KMS-11 (cell line): ENCODE measurements around the gene FSD1.

ENCODE experiments used
- H2AFZ ChIP-seq: fragments of 200-600 bp; sonication (generic); 2 replicates; pipeline ENCODE4 v1.6.1; 2016; ENCODE audit warnings: antibody characterized with exemption, mixed run types, low read depth
- H3K27ac ChIP-seq: fragments of 200-600 bp; sonication (generic); 2 replicates; pipeline ENCODE4 v1.6.1; 2016; ENCODE audit warnings: mild to moderate bottlenecking, mixed run types
- H3K27me3 ChIP-seq: fragments of 200-600 bp; sonication (generic); 2 replicates; pipeline ENCODE4 v1.6.1; 2017; ENCODE audit warnings: mild to moderate bottlenecking, low read depth, mixed run types, moderate library complexity; ENCODE audit not compliant: insufficient read depth
- H3K36me3 ChIP-seq: fragments of 200-600 bp; sonication (generic); 2 replicates; pipeline ENCODE4 v1.6.1; 2017; ENCODE audit warnings: mild to moderate bottlenecking, mixed run types; ENCODE audit not compliant: insufficient read depth
- H3K4me1 ChIP-seq: fragments of 200-600 bp; sonication (generic); 2 replicates; pipeline ENCODE4 v1.6.1; 2016; ENCODE audit warnings: mild to moderate bottlenecking, low read depth, mixed run types; ENCODE audit not compliant: poor library complexity, severe bottlenecking
- H3K4me2 ChIP-seq: fragments of 200-600 bp; sonication (generic); 2 replicates; pipeline ENCODE4 v1.7.0; 2016; ENCODE audit warnings: mild to moderate bottlenecking, mixed run types
- H3K4me3 ChIP-seq: fragments of 200-600 bp; sonication (generic); IDR thresholded peaks from 2 replicates; pipeline ENCODE4 v1.6.1; 2017; ENCODE audit warnings: low read depth, low read length, mixed read lengths; ENCODE audit not compliant: insufficient read depth
- H3K79me2 ChIP-seq: fragments of 200-600 bp; sonication (generic); 2 replicates; pipeline ENCODE4 v1.6.1; 2016; ENCODE audit warnings: low read depth, mixed run types; ENCODE audit not compliant: insufficient read depth
- H3K9ac ChIP-seq: fragments of 200-600 bp; sonication (generic); 2 replicates; pipeline ENCODE4 v1.6.1; 2016; ENCODE audit warnings: mild to moderate bottlenecking, mixed run types
- H4K20me1 ChIP-seq: fragments of 200-600 bp; sonication (generic); 2 replicates; pipeline ENCODE4 v1.6.1; 2016; ENCODE audit warnings: mild to moderate bottlenecking, mixed run types; ENCODE audit not compliant: insufficient read depth
- TF ChIP-seq, protein P1 (sequence below): fragments of 200-600 bp; sonication (generic); conservative IDR thresholded peaks from 2 replicates; pipeline ENCODE4 v1.6.1; 2017; ENCODE audit warnings: low read depth, mild to moderate bottlenecking, antibody characterized with exemption, low read length, moderate library complexity, mixed read lengths

The FSD1 gene

DNA sequence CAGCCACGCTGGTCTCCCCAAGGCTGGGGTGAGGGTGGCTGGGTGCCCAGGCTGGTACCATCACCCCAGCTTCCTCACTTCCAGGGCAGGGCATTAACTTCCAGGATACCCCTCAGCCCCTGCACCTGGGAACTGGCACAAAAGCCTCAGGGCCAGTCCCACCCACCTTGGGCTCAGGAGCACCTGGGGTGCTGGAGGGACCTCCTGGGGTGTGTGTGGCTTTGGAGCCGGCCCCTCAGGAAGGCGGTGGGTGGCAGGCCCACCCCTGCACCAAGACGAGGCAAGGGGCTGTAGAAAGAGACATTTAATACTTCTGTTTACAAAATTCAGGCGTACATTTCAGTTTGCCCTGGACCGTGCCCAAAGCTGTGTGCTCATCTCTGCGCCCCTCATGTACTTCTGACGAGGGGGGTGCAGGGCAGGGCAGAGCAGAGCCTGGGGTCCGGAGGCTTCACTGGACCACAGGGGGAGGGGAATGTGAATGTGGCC, 55.7 kb downstream of the FSD1 start:
- H4K20me1 ChIP-seq: no peaks in the 10 kb centered on the region
- TF ChIP-seq, protein P1, sequence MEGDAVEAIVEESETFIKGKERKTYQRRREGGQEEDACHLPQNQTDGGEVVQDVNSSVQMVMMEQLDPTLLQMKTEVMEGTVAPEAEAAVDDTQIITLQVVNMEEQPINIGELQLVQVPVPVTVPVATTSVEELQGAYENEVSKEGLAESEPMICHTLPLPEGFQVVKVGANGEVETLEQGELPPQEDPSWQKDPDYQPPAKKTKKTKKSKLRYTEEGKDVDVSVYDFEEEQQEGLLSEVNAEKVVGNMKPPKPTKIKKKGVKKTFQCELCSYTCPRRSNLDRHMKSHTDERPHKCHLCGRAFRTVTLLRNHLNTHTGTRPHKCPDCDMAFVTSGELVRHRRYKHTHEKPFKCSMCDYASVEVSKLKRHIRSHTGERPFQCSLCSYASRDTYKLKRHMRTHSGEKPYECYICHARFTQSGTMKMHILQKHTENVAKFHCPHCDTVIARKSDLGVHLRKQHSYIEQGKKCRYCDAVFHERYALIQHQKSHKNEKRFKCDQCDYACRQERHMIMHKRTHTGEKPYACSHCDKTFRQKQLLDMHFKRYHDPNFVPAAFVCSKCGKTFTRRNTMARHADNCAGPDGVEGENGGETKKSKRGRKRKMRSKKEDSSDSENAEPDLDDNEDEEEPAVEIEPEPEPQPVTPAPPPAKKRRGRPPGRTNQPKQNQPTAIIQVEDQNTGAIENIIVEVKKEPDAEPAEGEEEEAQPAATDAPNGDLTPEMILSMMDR: no peak
- no peaks in the 10 kb centered on the region for H3K36me3 ChIP-seq
- no peak overlapping the region for H3K4me2 ChIP-seq
- no peak overlapping the region for H3K4me3 ChIP-seq
- no peak overlapping the region for H3K9ac ChIP-seq
- H3K27me3 ChIP-seq: no peaks in the 10 kb centered on the region
- no peak overlapping the region for H2AFZ ChIP-seq
- no peak overlapping the region for H3K27ac ChIP-seq
- H3K4me1 ChIP-seq: no peaks in the 10 kb centered on the region
- no peaks in the 10 kb centered on the region for H3K79me2 ChIP-seq

DNA sequence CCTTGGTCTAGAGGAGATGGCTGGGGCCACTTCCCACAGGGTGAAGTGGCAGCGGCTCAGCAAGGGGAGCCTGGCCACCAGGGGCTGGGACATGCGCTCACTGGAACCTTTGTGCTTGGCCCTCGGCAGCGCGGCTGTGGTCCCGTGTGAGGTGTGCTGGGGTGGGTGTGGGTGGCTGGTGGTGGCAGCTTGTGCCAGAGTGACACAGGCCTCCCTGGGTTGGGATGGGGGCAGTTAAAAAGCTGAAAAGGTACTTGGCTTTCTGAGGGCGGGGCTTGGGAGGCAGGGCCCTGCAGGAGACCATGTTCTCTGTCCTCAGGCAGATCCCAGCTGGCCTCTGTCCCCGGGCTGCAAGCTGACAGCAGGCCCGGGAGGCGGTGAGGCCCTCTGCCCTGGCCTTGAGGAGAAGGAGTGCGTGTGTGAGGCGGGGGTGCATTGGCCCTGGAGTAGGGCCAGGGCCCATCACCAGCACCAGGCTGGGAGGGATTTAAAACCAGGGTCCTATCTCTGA, 56.3 kb downstream of the FSD1 start:
- Histone ChIP-seq H3K36me3 (no peaks in the 10 kb centered on the region), H3K9ac (no peak overlapping the region), H3K27ac (no peak overlapping the region)

DNA sequence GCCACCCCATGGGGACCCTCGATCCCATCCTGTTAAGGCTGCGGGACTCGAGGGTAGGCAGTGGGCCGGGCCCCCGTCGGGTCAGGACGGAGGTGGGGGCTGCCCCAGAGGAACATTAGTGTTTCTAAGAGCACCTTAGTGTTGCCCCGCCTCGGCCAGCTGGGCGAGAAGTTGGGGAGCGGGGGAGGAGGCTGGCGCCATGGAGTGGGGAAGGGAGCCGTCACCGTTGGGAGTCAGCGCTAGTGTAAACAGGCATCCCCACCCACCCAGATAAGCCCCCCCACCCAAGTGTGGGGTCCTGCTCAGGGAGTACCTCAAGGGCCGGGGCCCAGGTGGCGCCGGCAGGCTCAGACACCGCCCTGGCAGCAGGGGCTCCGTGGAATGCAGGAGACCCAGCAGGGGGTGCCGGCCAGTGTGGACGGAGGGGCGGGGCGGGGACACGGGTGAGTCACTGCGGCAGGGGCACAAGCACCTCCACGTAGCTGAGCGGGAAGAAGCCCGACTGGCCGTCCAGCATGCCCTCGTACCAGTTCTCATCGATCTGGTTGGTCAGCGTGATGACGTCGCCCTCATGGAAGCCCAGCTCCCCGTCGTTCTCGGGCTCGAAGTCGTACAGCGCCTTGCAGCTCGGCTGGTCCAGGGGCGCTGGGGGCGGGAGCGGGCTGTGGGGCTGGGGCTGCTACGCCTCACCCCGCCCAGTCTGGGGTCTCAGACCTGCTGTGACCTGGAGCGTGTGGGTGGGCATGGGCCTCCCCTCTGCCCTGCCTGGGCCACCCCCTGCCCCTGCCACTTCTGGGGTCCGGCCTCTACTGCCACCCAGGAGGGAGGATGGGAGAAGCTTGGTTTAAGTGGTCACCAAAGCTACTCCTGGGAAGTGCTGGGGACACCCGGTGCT, 57.0 kb downstream of the FSD1 start:
- Histone ChIP-seq H3K4me2 (no peak overlapping the region), H3K36me3 (no peaks in the 10 kb centered on the region), H3K27ac (no peak overlapping the region)

More for the DNA sequence above, 56.3 kb downstream of the FSD1 start:
- Histone ChIP-seq H3K4me2 (no peak overlapping the region), H3K79me2 (no peaks in the 10 kb centered on the region), H4K20me1 (no peaks in the 10 kb centered on the region), H3K4me3 (no peak overlapping the region), H3K4me1 (no peaks in the 10 kb centered on the region), H2AFZ (no peak overlapping the region), H3K27me3 (no peaks in the 10 kb centered on the region)
- TF ChIP-seq, protein P1: no peak

DNA sequence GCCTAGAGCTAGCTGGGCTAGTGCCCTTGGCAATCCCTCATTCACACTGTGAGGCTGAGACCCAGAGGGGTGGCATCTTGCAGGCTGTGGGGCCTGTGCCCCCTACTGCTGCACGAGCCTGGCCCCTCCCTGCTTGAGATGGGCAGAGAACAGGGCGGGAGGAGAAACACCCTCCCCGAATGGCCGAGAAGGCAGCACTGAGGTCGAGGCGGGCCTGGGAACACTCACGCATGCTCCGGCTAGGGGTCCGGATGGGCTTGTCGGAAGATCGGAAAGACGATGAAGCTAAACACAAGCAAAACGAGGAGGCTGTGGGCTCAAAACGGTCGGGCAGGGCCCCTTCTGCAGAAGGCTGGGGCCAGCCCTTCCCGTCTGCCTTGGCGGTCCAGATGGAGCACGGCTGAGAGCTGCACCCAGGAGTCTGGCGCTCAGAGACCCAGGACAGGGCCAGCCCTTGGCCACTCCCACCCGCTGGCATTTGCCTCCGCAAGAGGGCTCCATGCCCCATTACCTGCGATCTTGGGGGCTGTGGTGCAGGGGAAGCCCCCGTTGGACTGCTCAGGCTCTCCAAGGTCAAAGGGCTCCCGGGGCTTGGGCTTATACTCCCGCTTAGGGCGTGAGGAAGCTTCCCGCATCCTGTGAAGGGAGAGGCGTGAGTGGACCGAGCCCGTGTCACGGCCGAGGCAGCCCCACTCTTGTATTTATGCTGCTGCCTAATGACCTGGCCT, 57.9 kb downstream of the FSD1 start:
- H3K4me2 ChIP-seq: no peak overlapping the region
- H3K4me3 ChIP-seq: no peak overlapping the region
- no peak overlapping the region for H3K27ac ChIP-seq
- H3K79me2 ChIP-seq: no peaks in the 10 kb centered on the region
- TF ChIP-seq, protein P1: no peak
- no peaks in the 10 kb centered on the region for H3K4me1 ChIP-seq
- H3K9ac ChIP-seq: no peak overlapping the region
- H3K36me3 ChIP-seq: no peaks in the 10 kb centered on the region
- H4K20me1 ChIP-seq: no peaks in the 10 kb centered on the region
- no peaks in the 10 kb centered on the region for H3K27me3 ChIP-seq
- no peak overlapping the region for H2AFZ ChIP-seq

More for the DNA sequence above, 57.0 kb downstream of the FSD1 start:
- Histone ChIP-seq H4K20me1 (no peaks in the 10 kb centered on the region), H3K4me1 (no peaks in the 10 kb centered on the region), H3K27me3 (no peaks in the 10 kb centered on the region), H2AFZ (no peak overlapping the region), H3K9ac (no peak overlapping the region), H3K79me2 (no peaks in the 10 kb centered on the region), H3K4me3 (no peak overlapping the region)
- TF ChIP-seq, protein P1: no peak
